Measurements from ENCODE around the gene KCNJ14.

DNA sequence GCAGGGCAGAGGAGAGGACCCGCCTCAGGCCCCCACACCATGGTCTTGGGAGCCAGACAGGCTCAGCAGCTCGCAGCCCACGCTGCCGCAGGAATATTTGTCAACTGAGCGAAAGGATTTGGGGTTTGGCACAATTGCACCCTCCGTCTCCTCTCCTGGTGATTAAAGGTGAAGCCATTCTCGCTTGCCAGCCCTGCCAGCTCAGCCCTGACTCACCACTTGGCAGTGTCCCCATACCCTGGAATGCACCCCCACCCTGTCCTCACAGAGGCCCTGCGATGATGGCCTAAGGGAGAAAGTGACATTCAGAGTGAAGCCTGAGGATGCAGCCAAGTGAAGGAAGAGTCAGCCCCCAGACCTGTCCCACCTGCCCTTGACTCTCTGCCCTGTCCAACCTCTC, 32.6 kb downstream of the KCNJ14 start:
- TF ChIP-seq, protein P1, sequence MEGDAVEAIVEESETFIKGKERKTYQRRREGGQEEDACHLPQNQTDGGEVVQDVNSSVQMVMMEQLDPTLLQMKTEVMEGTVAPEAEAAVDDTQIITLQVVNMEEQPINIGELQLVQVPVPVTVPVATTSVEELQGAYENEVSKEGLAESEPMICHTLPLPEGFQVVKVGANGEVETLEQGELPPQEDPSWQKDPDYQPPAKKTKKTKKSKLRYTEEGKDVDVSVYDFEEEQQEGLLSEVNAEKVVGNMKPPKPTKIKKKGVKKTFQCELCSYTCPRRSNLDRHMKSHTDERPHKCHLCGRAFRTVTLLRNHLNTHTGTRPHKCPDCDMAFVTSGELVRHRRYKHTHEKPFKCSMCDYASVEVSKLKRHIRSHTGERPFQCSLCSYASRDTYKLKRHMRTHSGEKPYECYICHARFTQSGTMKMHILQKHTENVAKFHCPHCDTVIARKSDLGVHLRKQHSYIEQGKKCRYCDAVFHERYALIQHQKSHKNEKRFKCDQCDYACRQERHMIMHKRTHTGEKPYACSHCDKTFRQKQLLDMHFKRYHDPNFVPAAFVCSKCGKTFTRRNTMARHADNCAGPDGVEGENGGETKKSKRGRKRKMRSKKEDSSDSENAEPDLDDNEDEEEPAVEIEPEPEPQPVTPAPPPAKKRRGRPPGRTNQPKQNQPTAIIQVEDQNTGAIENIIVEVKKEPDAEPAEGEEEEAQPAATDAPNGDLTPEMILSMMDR (IDR thresholded peaks at IDR 0.05): no peak
- no peak for TF ChIP-seq EP300 (IDR thresholded peaks at IDR 0.05)
- peak in 1 of 2 donors; percentile 67 for TF ChIP-seq POLR2AphosphoS5 (IDR thresholded peaks at IDR 0.05)
- TF ChIP-seq POLR2A (IDR thresholded peaks at IDR 0.05; ENCODE audit: low read depth): no peak
